Activated T-helper 9 cell treated with anti-CD3 and anti-CD28 coated beads, Interleukin-2, amount 50 U/mL, for 16 hours (primary cell): Measurements from ENCODE around the gene WRAP73.
"Not testable (repeated sequence)": the region's sequence is repeated elsewhere in the genome, so short reads cannot be mapped to it uniquely, and the experiment has no call there.

ENCODE experiments used
- DNase-seq: peaks from one replicate; pipeline ENCODE4 v3.0.0-alpha.2; 2020; ENCODE audit warnings: low read depth

Gene WRAP73

GRCh38 chr1:3597599-3597964 is 52.3 kb downstream of the WRAP73 start:
- DNase-seq, result no peak

- no peak for DNase-seq
Observed at GRCh38 chr1:3596663-3597598, 53.0 kb downstream of the WRAP73 start.

GRCh38 chr1:3595949-3596348 is 54.0 kb downstream of the WRAP73 start:
- no peak for DNase-seq

GRCh38 chr1:3594706-3595377 is 55.1 kb downstream of the WRAP73 start:
- DNase-seq, result no peak

GRCh38 chr1:3593745-3594144 is 56.2 kb downstream of the WRAP73 start:
- no peak for DNase-seq

GRCh38 chr1:3593334-3593733 is 56.6 kb downstream of the WRAP73 start:
- no peak for DNase-seq

GRCh38 chr1:3590951-3591865 is 58.7 kb downstream of the WRAP73 start:
- no peak for DNase-seq

GRCh38 chr1:3590139-3590763 is 59.7 kb downstream of the WRAP73 start:
- DNase-seq, result no peak

GRCh38 chr1:3588395-3588794 is 61.5 kb downstream of the WRAP73 start:
- no peak for DNase-seq

- DNase-seq, result no peak
Observed at GRCh38 chr1:3586986-3587759, 62.7 kb downstream of the WRAP73 start.

GRCh38 chr1:3585940-3586568 is 63.8 kb downstream of the WRAP73 start:
- no peak for DNase-seq

GRCh38 chr1:3585353-3585868 is 64.5 kb downstream of the WRAP73 start:
- DNase-seq, result not testable (repeated sequence)

GRCh38 chr1:3584915-3585314 is 65.0 kb downstream of the WRAP73 start:
- peak; percentile 12 for DNase-seq

- DNase-seq, result not testable (repeated sequence)
Observed at GRCh38 chr1:3583751-3584150, 66.2 kb downstream of the WRAP73 start.

- no peak for DNase-seq
Observed at GRCh38 chr1:3581296-3582036, 68.4 kb downstream of the WRAP73 start.
